ENCODE measurements around the gene FOXP1. TPM values are rescaled to one million over a fixed set of nuclear protein-coding genes. Genes with fewer than 3 reads are reported as not detected.

FOXP1 gene
- total and polyA plus RNA-seq, 4 donors, result 4.9 to 35.4 (median 32.0) TPM

DNA sequence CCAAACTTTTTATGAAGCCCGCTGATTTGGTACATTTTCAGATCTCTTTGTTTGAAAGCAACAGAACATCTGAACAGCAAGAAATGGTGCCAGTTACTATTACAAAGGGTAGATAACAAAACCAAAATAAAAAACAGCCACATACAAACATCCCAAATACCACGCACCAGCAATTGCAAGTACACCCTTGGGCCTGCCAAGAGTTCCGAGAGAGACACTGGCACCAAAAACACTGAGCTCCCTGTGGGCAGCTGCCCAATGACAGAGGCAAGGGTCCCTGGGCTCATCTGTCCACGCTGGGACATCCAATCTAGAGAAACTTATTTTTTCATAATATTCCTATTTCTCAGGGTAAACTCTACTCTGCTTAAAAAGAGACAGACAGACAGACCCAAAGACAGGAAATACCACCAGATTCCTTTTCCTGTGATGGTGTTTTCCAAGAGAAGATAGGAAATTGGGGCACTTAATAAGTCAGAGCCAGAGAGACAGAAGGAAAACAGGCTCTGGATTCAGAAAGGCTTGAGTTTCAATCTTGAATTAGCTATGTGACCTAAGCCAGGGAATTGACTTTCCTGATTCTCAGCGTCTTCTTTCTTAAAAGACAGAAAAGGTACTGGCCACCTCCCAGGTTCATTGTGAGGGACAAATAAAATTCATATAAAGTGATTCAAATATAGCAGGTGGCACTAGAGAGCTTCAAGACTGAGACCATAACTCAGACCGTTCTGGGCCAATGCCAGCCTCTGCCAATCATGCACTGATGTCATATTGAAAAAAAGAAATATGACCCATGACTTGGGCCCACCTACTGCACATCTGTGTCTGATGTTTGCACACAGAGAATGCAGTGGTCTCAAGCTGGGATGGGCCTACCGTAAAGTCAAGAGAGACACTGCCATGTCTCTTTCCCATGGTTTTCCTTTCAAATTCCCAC is 61.3 kb downstream of the FOXP1 start:
- H3K36me3 ChIP-seq (ENCODE audit: control insufficient read depth in 4 of 4, insufficient read depth in 3 of 4, low read depth in 1 of 4, low read length in 3 of 4), result no peaks in the 10 kb centered on the region
- no peaks in the 10 kb centered on the region for H3K27me3 ChIP-seq (ENCODE audit: control insufficient read depth in 4 of 4, insufficient read depth in 4 of 4, low read length in 3 of 4)
- H3K27ac ChIP-seq (ENCODE audit: low read depth in 1 of 2, low read length in 2 of 2), result no peak overlapping the region
- 77% methylated on average over 7 of the region's 7 CpGs for WGBS
- DNase-seq (ENCODE audit: low spot score), result no peak
- no peaks in the 10 kb centered on the region for H3K9me3 ChIP-seq (ENCODE audit: control insufficient read depth in 4 of 4, low read length in 3 of 4)
- H3K4me3 ChIP-seq (ENCODE audit: low read depth in 1 of 3, low read length in 3 of 3), result no peak overlapping the region
- no peak for TF ChIP-seq YY1 (IDR thresholded peaks at IDR 0.05)
- no peak for TF ChIP-seq HNF4G (IDR thresholded peaks at IDR 0.05)
- TF ChIP-seq TAF1 (conservative IDR thresholded peaks at IDR 0.05), result no peak
- no peak for TF ChIP-seq NR2F2 (IDR thresholded peaks at IDR 0.05)
- TF ChIP-seq RXRA (IDR thresholded peaks at IDR 0.05), result no peak
- no peak for TF ChIP-seq EGR1 (IDR thresholded peaks at IDR 0.05; ENCODE audit: low read depth in 2 of 2)
- TF ChIP-seq FOXA1 (IDR thresholded peaks at IDR 0.05), result no peak
- TF ChIP-seq GABPA (IDR thresholded peaks at IDR 0.05 in 1 of 2, conservative IDR thresholded peaks at IDR 0.05 in 1 of 2), result no peak
- TF ChIP-seq RAD21 (IDR thresholded peaks at IDR 0.05), result no peak
- TF ChIP-seq, protein P1, sequence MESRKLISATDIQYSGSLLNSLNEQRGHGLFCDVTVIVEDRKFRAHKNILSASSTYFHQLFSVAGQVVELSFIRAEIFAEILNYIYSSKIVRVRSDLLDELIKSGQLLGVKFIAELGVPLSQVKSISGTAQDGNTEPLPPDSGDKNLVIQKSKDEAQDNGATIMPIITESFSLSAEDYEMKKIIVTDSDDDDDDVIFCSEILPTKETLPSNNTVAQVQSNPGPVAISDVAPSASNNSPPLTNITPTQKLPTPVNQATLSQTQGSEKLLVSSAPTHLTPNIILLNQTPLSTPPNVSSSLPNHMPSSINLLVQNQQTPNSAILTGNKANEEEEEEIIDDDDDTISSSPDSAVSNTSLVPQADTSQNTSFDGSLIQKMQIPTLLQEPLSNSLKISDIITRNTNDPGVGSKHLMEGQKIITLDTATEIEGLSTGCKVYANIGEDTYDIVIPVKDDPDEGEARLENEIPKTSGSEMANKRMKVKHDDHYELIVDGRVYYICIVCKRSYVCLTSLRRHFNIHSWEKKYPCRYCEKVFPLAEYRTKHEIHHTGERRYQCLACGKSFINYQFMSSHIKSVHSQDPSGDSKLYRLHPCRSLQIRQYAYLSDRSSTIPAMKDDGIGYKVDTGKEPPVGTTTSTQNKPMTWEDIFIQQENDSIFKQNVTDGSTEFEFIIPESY (IDR thresholded peaks at IDR 0.05), result no peak
- no peak for TF ChIP-seq HNF4A (conservative IDR thresholded peaks at IDR 0.05)
- TF ChIP-seq, protein P2, sequence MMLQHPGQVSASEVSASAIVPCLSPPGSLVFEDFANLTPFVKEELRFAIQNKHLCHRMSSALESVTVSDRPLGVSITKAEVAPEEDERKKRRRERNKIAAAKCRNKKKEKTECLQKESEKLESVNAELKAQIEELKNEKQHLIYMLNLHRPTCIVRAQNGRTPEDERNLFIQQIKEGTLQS (IDR thresholded peaks at IDR 0.05), result no peak
- no peak for TF ChIP-seq SP1 (IDR thresholded peaks at IDR 0.05)
- no peak for TF ChIP-seq FOXA2 (IDR thresholded peaks at IDR 0.05)
- TF ChIP-seq, protein P3, sequence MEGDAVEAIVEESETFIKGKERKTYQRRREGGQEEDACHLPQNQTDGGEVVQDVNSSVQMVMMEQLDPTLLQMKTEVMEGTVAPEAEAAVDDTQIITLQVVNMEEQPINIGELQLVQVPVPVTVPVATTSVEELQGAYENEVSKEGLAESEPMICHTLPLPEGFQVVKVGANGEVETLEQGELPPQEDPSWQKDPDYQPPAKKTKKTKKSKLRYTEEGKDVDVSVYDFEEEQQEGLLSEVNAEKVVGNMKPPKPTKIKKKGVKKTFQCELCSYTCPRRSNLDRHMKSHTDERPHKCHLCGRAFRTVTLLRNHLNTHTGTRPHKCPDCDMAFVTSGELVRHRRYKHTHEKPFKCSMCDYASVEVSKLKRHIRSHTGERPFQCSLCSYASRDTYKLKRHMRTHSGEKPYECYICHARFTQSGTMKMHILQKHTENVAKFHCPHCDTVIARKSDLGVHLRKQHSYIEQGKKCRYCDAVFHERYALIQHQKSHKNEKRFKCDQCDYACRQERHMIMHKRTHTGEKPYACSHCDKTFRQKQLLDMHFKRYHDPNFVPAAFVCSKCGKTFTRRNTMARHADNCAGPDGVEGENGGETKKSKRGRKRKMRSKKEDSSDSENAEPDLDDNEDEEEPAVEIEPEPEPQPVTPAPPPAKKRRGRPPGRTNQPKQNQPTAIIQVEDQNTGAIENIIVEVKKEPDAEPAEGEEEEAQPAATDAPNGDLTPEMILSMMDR (IDR thresholded peaks at IDR 0.05; ENCODE audit: low read depth, low read length, missing input control), result no peak
- TF ChIP-seq, protein P4, sequence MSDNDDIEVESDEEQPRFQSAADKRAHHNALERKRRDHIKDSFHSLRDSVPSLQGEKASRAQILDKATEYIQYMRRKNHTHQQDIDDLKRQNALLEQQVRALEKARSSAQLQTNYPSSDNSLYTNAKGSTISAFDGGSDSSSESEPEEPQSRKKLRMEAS (IDR thresholded peaks at IDR 0.05), result no peak
- H3K4me1 ChIP-seq (ENCODE audit: control insufficient read depth in 4 of 4, insufficient read depth in 4 of 4, low read length in 3 of 4), result no peaks in the 10 kb centered on the region
- no peak overlapping the region for H3K9ac ChIP-seq (ENCODE audit: low read depth in 1 of 2, low read length in 2 of 2)

DNA sequence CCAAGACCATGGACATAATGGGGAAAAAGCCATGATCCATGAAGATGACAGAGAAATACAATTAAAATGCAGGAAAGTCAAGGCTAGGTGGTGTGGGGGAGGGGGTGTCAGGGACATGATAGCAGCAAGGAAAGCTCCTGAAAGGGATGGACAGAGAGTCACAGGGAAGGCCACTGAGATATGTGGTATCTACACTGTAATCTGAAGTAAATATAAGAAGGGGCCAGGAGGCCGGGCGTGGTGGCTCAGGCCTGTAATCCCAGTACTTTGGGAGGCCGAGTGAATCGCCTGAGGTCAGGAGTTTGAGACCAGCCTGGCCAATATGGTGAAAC is 62.5 kb downstream of the FOXP1 start:
- Histone ChIP-seq H3K9ac (ENCODE audit: low read depth in 1 of 2, low read length in 2 of 2) (no peak overlapping the region), H3K27ac (ENCODE audit: low read depth in 1 of 2, low read length in 2 of 2) (no peak overlapping the region), H3K9me3 (ENCODE audit: control insufficient read depth in 4 of 4, low read length in 3 of 4) (no peaks in the 10 kb centered on the region), H3K4me3 (ENCODE audit: low read depth in 1 of 3, low read length in 3 of 3) (no peak overlapping the region), H3K36me3 (ENCODE audit: control insufficient read depth in 4 of 4, insufficient read depth in 3 of 4, low read depth in 1 of 4, low read length in 3 of 4) (no peaks in the 10 kb centered on the region), H3K4me1 (ENCODE audit: control insufficient read depth in 4 of 4, insufficient read depth in 4 of 4, low read length in 3 of 4) (no peaks in the 10 kb centered on the region), H3K27me3 (ENCODE audit: control insufficient read depth in 4 of 4, insufficient read depth in 4 of 4, low read length in 3 of 4) (no peaks in the 10 kb centered on the region)
- no peak for DNase-seq (ENCODE audit: low spot score)
- 97% methylated on average over 4 of the region's 4 CpGs for WGBS
- TF ChIP-seq, protein P1 (IDR thresholded peaks at IDR 0.05), result no peak
- TF ChIP-seq, protein P2 (IDR thresholded peaks at IDR 0.05), result no peak
- TF ChIP-seq, protein P4 (IDR thresholded peaks at IDR 0.05), result no peak
- TF ChIP-seq SP1 (IDR thresholded peaks at IDR 0.05), result no peak
- TF ChIP-seq, protein P3 (IDR thresholded peaks at IDR 0.05; ENCODE audit: low read depth, low read length, missing input control), result no peak
- no peak for TF ChIP-seq GABPA (IDR thresholded peaks at IDR 0.05 in 1 of 2, conservative IDR thresholded peaks at IDR 0.05 in 1 of 2)
- no peak for TF ChIP-seq YY1 (IDR thresholded peaks at IDR 0.05)
- no peak for TF ChIP-seq FOXA2 (IDR thresholded peaks at IDR 0.05)
- no peak for TF ChIP-seq RXRA (IDR thresholded peaks at IDR 0.05)
- TF ChIP-seq HNF4G (IDR thresholded peaks at IDR 0.05), result no peak
- TF ChIP-seq EGR1 (IDR thresholded peaks at IDR 0.05; ENCODE audit: low read depth in 2 of 2), result no peak
- TF ChIP-seq JUND (IDR thresholded peaks at IDR 0.05), result no peak
- no peak for TF ChIP-seq HNF4A (conservative IDR thresholded peaks at IDR 0.05)
- TF ChIP-seq TAF1 (conservative IDR thresholded peaks at IDR 0.05), result no peak
- TF ChIP-seq FOXA1 (IDR thresholded peaks at IDR 0.05), result no peak
- no peak for TF ChIP-seq NR2F2 (IDR thresholded peaks at IDR 0.05)
